CD14-positive monocyte (primary cell): Measurements from ENCODE around the gene LTB4R2. TPM values are rescaled to one million over a fixed set of nuclear protein-coding genes. Genes with fewer than 3 reads are reported as not detected.

ENCODE experiments used
- DNase-seq, 3 donors: peaks; one replicate each; pipeline ENCODE4 v3.0.0-alpha.2; 2011 to 2022
- H2AFZ ChIP-seq: 2 replicates; pipeline ENCODE4 v1.6.0; 2012; ENCODE audit warnings: mild to moderate bottlenecking, low read depth, low read length, inconsistent platforms; ENCODE audit not compliant: insufficient read depth, poor library complexity, severe bottlenecking
- H3K27ac ChIP-seq, 2 donors: 1 replicate in 1 of 2; 2 replicates in 1 of 2; pipeline ENCODE4 v1.5.1; 2012 to 2013; ENCODE audit warnings: low read length in 2 of 2, control low read depth in 1 of 2, inconsistent platforms in 1 of 2, low read depth in 1 of 2, mild to moderate bottlenecking in 1 of 2
- H3K27me3 ChIP-seq, 2 donors: one replicate each; pipeline versions ENCODE4 v1.6.0 to v1.6.1; 2011 to 2013; ENCODE audit warnings: low read length in 2 of 2; ENCODE audit not compliant: control insufficient read depth in 2 of 2, insufficient read depth in 2 of 2
- H3K36me3 ChIP-seq, 2 donors: replicated peaks in 1 of 2; 1 replicate in 1 of 2; 2 replicates in 1 of 2; pipeline versions ENCODE4 v1.5.1 to v1.6.1; 2012 to 2013; ENCODE audit warnings: low read length in 2 of 2, control low read depth in 1 of 2, inconsistent platforms in 1 of 2, mild to moderate bottlenecking in 1 of 2; ENCODE audit not compliant: insufficient read depth in 2 of 2, control insufficient read depth in 1 of 2
- H3K4me1 ChIP-seq, 2 donors: 1 replicate in 1 of 2; 2 replicates in 1 of 2; pipeline versions ENCODE4 v1.5.1 to v1.6.1; 2012 to 2013; ENCODE audit warnings: low read length in 2 of 2, control low read depth in 1 of 2, inconsistent platforms in 1 of 2, mild to moderate bottlenecking in 1 of 2, moderate library complexity in 1 of 2; ENCODE audit not compliant: insufficient read depth in 2 of 2, control insufficient read depth in 1 of 2
- H3K4me2 ChIP-seq: replicated peaks from 2 replicates; pipeline ENCODE3; 2012; ENCODE audit warnings: low read length, moderate library complexity, mild to moderate bottlenecking; ENCODE audit not compliant: poor library complexity, severe bottlenecking; ENCODE audit errors: extremely low read depth
- H3K4me3 ChIP-seq, 3 experiments: fragments of 200-600 bp in 1 of 3; sonication (generic) in 1 of 3; replicated peaks in 1 of 3; 1 replicate in 2 of 3; 2 replicates in 1 of 3; pipeline ENCODE4 v1.5.1; 2011 to 2013; ENCODE audit warnings: low read length in 3 of 3, mild to moderate bottlenecking in 3 of 3, control low read depth in 2 of 3, low read depth in 2 of 3, inconsistent platforms in 1 of 3, moderate library complexity in 1 of 3
- H3K79me2 ChIP-seq: 2 replicates; pipeline ENCODE4 v1.6.0; 2012; ENCODE audit warnings: mild to moderate bottlenecking, control low read depth, inconsistent platforms, low read length, moderate library complexity; ENCODE audit not compliant: insufficient read depth
- H3K9ac ChIP-seq: 2 replicates; pipeline ENCODE4 v1.6.0; 2017; ENCODE audit warnings: low read length, mild to moderate bottlenecking; ENCODE audit not compliant: insufficient read depth, poor library complexity, severe bottlenecking
- H3K9me3 ChIP-seq, 2 donors: replicated peaks in 1 of 2; 1 replicate in 1 of 2; 2 replicates in 1 of 2; pipeline versions ENCODE4 v1.5.1 to v1.6.1; 2012 to 2013; ENCODE audit warnings: low read length in 2 of 2, control low read depth in 1 of 2; ENCODE audit not compliant: control insufficient read depth in 1 of 2, insufficient read depth in 1 of 2
- H4K20me1 ChIP-seq: 2 replicates; pipeline ENCODE4 v1.6.0; 2012; ENCODE audit warnings: mild to moderate bottlenecking, low read length, control low read depth, moderate library complexity; ENCODE audit not compliant: insufficient read depth
- H3K27ac Mint-ChIP-seq, 7 donors: one replicate each; pipeline ENCODE4 v1.8.0; 2020; ENCODE audit warnings: mild to moderate bottlenecking in 7 of 7, mixed read lengths in 7 of 7, moderate library complexity in 6 of 7, inconsistent platforms in 2 of 7
- H3K27me3 Mint-ChIP-seq, 3 donors: one replicate each; pipeline ENCODE4 v1.8.0; 2021 to 2022; ENCODE audit warnings: low read depth in 3 of 3, mild to moderate bottlenecking in 3 of 3, mixed read lengths in 3 of 3, moderate library complexity in 3 of 3, inconsistent platforms in 1 of 3
- H3K36me3 Mint-ChIP-seq, 2 donors: one replicate each; pipeline ENCODE4 v1.8.0; 2020; ENCODE audit warnings: mixed read lengths in 2 of 2, inconsistent platforms in 1 of 2, mild to moderate bottlenecking in 1 of 2
- H3K4me1 Mint-ChIP-seq: one replicate; pipeline ENCODE4 v1.8.0; 2020; ENCODE audit warnings: mild to moderate bottlenecking, mixed read lengths
- H3K4me3 Mint-ChIP-seq, 2 donors: one replicate each; pipeline ENCODE4 v1.8.0; 2020; ENCODE audit warnings: mild to moderate bottlenecking in 2 of 2, mixed read lengths in 2 of 2, moderate library complexity in 1 of 2
- H3K9me3 Mint-ChIP-seq, 7 donors: one replicate each; pipeline ENCODE4 v1.8.0; 2020 to 2022; ENCODE audit warnings: mixed read lengths in 7 of 7, mild to moderate bottlenecking in 6 of 7, moderate library complexity in 6 of 7, inconsistent platforms in 2 of 7
- WGBS: methylation state at CpG from one replicate; pipeline ENCODE4 v1.1.5; 2013; ENCODE audit warnings: missing lambda C conversion rate; ENCODE audit not compliant: insufficient coverage; 5-methylcytosine and 5-hydroxymethylcytosine counted together
- intact Hi-C, 2 donors: fragments of 100-400 bp; cut with micrococcal nuclease; formaldehyde crosslinking; loops; one replicate each; pipeline versions ENCODE4 v1.15.0 to v1.15.1; 2023
- polyA plus RNA-seq, 3 donors: library from polyadenylated mRNA; depleted of rRNA in 1 of 3; unstranded in 2 of 3; stranded (reverse) in 1 of 3; fragments of 300-500 nt in 2 of 3; fragments of >200 nt in 1 of 3; fragmentation: Illumina TruSeq in 2 of 3; gene quantifications; 1 replicate in 2 of 3; 2 replicates in 1 of 3; pipeline ENCODE4 v1.2.3, GENCODE V29; 2012 to 2021
- TF ChIP-seq, protein P1 (sequence below): fragments of 200-600 bp; IDR thresholded peaks from one replicate; pipeline ENCODE4 v1.8.0; 2022; ENCODE audit warnings: antibody characterized with exemption, mild to moderate bottlenecking

LTB4R2 gene
- polyA plus RNA-seq, 3 donors, result 2.7 to 25.1 (median 2.9) TPM

DNA sequence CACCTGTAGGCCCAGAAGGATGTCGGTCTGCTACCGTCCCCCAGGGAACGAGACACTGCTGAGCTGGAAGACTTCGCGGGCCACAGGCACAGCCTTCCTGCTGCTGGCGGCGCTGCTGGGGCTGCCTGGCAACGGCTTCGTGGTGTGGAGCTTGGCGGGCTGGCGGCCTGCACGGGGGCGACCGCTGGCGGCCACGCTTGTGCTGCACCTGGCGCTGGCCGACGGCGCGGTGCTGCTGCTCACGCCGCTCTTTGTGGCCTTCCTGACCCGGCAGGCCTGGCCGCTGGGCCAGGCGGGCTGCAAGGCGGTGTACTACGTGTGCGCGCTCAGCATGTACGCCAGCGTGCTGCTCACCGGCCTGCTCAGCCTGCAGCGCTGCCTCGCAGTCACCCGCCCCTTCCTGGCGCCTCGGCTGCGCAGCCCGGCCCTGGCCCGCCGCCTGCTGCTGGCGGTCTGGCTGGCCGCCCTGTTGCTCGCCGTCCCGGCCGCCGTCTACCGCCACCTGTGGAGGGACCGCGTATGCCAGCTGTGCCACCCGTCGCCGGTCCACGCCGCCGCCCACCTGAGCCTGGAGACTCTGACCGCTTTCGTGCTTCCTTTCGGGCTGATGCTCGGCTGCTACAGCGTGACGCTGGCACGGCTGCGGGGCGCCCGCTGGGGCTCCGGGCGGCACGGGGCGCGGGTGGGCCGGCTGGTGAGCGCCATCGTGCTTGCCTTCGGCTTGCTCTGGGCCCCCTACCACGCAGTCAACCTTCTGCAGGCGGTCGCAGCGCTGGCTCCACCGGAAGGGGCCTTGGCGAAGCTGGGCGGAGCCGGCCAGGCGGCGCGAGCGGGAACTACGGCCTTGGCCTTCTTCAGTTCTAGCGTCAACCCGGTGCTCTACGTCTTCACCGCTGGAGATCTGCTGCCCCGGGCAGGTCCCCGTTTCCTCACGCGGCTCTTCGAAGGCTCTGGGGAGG lies 985 bp downstream of the LTB4R2 start, which contains the start of gene LTB4R:
LTB4R (plus strand) TSS at position 857 of the 959 bp plus-strand sequence. CDS start 4,150 bp downstream, outside the sequence.
- TF ChIP-seq, protein P1, sequence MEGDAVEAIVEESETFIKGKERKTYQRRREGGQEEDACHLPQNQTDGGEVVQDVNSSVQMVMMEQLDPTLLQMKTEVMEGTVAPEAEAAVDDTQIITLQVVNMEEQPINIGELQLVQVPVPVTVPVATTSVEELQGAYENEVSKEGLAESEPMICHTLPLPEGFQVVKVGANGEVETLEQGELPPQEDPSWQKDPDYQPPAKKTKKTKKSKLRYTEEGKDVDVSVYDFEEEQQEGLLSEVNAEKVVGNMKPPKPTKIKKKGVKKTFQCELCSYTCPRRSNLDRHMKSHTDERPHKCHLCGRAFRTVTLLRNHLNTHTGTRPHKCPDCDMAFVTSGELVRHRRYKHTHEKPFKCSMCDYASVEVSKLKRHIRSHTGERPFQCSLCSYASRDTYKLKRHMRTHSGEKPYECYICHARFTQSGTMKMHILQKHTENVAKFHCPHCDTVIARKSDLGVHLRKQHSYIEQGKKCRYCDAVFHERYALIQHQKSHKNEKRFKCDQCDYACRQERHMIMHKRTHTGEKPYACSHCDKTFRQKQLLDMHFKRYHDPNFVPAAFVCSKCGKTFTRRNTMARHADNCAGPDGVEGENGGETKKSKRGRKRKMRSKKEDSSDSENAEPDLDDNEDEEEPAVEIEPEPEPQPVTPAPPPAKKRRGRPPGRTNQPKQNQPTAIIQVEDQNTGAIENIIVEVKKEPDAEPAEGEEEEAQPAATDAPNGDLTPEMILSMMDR, result peak; percentile 45
- Mint-ChIP-seq H3K4me1 (peaks cover 81% of the 10 kb centered on the region), H3K27me3 (no peaks in the 10 kb centered on the region), H3K9me3 (peaks cover 0 to 2% (median 0%) of the 10 kb centered on the region in 7 donors), H3K36me3 (peaks cover 43 to 52% of the 10 kb centered on the region in 2 donors), H3K4me3 (peak within 1 kb of the TSS; percentile 81 to 95), H3K27ac (peak within 1 kb of the TSS; percentile 95 to 99 (median 98))
- peaks cover 88% of the 10 kb centered on the region for H3K79me2 ChIP-seq
- H3K4me3 ChIP-seq, result peak within 1 kb of the TSS; percentile 51 to 84 (median 57)
- H3K9ac ChIP-seq, result peak within 1 kb of the TSS; percentile 67
- H3K4me2 ChIP-seq, result peak within 1 kb of the TSS; percentile 93
- intact Hi-C loops, result loop anchor here in 1 of 2 donors (5.0 kb wide), 2 partner anchors 34 to 79 kb away; partner anchors contain the start of genes GMPR2 and NEDD8
- H4K20me1 ChIP-seq, result peaks cover 44% of the 10 kb centered on the region
- peak within 1 kb of the TSS; percentile 80 for H2AFZ ChIP-seq
- H3K9me3 ChIP-seq, result no peaks in the 10 kb centered on the region
- WGBS, result 8% methylated on average over 99 of the region's 99 CpGs
- H3K27ac ChIP-seq, result peak within 1 kb of the TSS; percentile 85 to 89
- H3K36me3 ChIP-seq, result peaks cover 23 to 33% of the 10 kb centered on the region in 2 donors
- peaks cover 78 to 85% of the 10 kb centered on the region in 2 donors for H3K4me1 ChIP-seq
- DNase-seq, result peak; percentile 41 to 68 (median 55)
- H3K27me3 ChIP-seq, result no peaks in the 10 kb centered on the region
